H9 (cell line): Measurements from ENCODE around the gene PTN. TPM values are rescaled to one million over a fixed set of nuclear protein-coding genes. Genes with fewer than 3 reads are reported as not detected.

Experiments
- DNase-seq: peaks from one replicate; pipeline ENCODE4 v3.0.0-alpha.2; 2017
- H2AFZ ChIP-seq: one replicate; pipeline ENCODE4 v1.6.1; 2013; ENCODE audit warnings: mild to moderate bottlenecking, low read length, control low read depth, moderate library complexity
- H2AK5ac ChIP-seq: 2 replicates; pipeline ENCODE4 v1.6.1; 2013; ENCODE audit warnings: low read length, control low read depth, mixed read lengths; ENCODE audit not compliant: insufficient read length
- H2BK120ac ChIP-seq: one replicate; pipeline ENCODE4 v1.6.1; 2013; ENCODE audit warnings: low read depth, mild to moderate bottlenecking, low read length, control low read depth, inconsistent platforms; ENCODE audit not compliant: poor library complexity, severe bottlenecking
- H2BK12ac ChIP-seq: 2 replicates; pipeline ENCODE4 v1.6.1; 2013; ENCODE audit warnings: low read length, control low read depth, mixed read lengths, low read depth; ENCODE audit not compliant: insufficient read length
- H2BK15ac ChIP-seq: 2 replicates; pipeline ENCODE4 v1.6.1; 2013; ENCODE audit warnings: low read depth, low read length, control low read depth
- H2BK20ac ChIP-seq: one replicate; pipeline ENCODE4 v1.6.1; 2013; ENCODE audit warnings: low read depth, mild to moderate bottlenecking, low read length, control low read depth, inconsistent platforms; ENCODE audit not compliant: poor library complexity, severe bottlenecking
- H2BK5ac ChIP-seq: 2 replicates; pipeline ENCODE4 v1.6.1; 2013; ENCODE audit warnings: low read length, control low read depth, mixed read lengths; ENCODE audit not compliant: insufficient read length
- H3K14ac ChIP-seq: 2 replicates; pipeline ENCODE4 v1.6.1; 2013; ENCODE audit warnings: low read length, control low read depth; ENCODE audit not compliant: insufficient read depth
- H3K18ac ChIP-seq: 2 replicates; pipeline ENCODE4 v1.6.1; 2013; ENCODE audit warnings: low read depth, mild to moderate bottlenecking, mixed read lengths, low read length, control low read depth; ENCODE audit not compliant: insufficient read length
- H3K23ac ChIP-seq: 2 replicates; pipeline ENCODE4 v1.6.1; 2013; ENCODE audit warnings: low read length, control low read depth, mixed read lengths, low read depth; ENCODE audit not compliant: insufficient read length
- H3K23me2 ChIP-seq: 2 replicates; pipeline ENCODE4 v1.6.1; 2013; ENCODE audit warnings: low read depth, mild to moderate bottlenecking, mixed read lengths, low read length, control low read depth; ENCODE audit not compliant: insufficient read length, poor library complexity, severe bottlenecking
- H3K27ac ChIP-seq: 2 replicates; pipeline ENCODE4 v1.5.1; 2013; ENCODE audit warnings: low read length, control low read depth, mixed read lengths, low read depth; ENCODE audit not compliant: insufficient read length
- H3K27me3 ChIP-seq: 2 replicates; pipeline ENCODE4 v1.6.1; 2013; ENCODE audit warnings: low read length, control low read depth, inconsistent platforms; ENCODE audit not compliant: insufficient read depth
- H3K4ac ChIP-seq: 2 replicates; pipeline ENCODE4 v1.6.1; 2013; ENCODE audit warnings: low read depth, mild to moderate bottlenecking, control low read depth, inconsistent platforms, low read length, moderate library complexity
- H3K4me1 ChIP-seq: 2 replicates; pipeline ENCODE4 v1.6.1; 2013; ENCODE audit warnings: low read length, control low read depth, inconsistent platforms; ENCODE audit not compliant: insufficient read depth
- H3K4me2 ChIP-seq: 2 replicates; pipeline ENCODE4 v1.6.1; 2013; ENCODE audit warnings: low read length, control low read depth, mixed read lengths; ENCODE audit not compliant: insufficient read length, insufficient read depth
- H3K56ac ChIP-seq: 2 replicates; pipeline ENCODE4 v1.6.1; 2013; ENCODE audit warnings: low read depth, mild to moderate bottlenecking, mixed read lengths, low read length, control low read depth; ENCODE audit not compliant: insufficient read length
- H3K79me1 ChIP-seq: 2 replicates; pipeline ENCODE4 v1.6.1; 2013; ENCODE audit warnings: low read depth, mild to moderate bottlenecking, moderate library complexity, low read length, control low read depth, inconsistent platforms; ENCODE audit not compliant: insufficient read depth, poor library complexity, severe bottlenecking
- H3K79me2 ChIP-seq: 2 replicates; pipeline ENCODE4 v1.6.1; 2013; ENCODE audit warnings: low read length, control low read depth, inconsistent platforms; ENCODE audit not compliant: insufficient read depth
- H3K9ac ChIP-seq: 2 replicates; pipeline ENCODE4 v1.6.1; 2013; ENCODE audit warnings: low read length, control low read depth, mixed read lengths; ENCODE audit not compliant: insufficient read length; ENCODE audit errors: extremely low read depth
- H3K9me3 ChIP-seq: one replicate; pipeline ENCODE4 v1.6.1; 2013; ENCODE audit warnings: low read depth, low read length, inconsistent platforms; ENCODE audit not compliant: control insufficient read depth
- H3T11ph ChIP-seq: one replicate; pipeline ENCODE4 v1.6.1; 2013; ENCODE audit warnings: mild to moderate bottlenecking, low read length, control low read depth, inconsistent platforms
- H4K20me1 ChIP-seq: one replicate; pipeline ENCODE4 v1.6.1; 2013; ENCODE audit not compliant: control insufficient read depth, insufficient read length, insufficient read depth
- H4K5ac ChIP-seq: 2 replicates; pipeline ENCODE4 v1.6.1; 2013; ENCODE audit warnings: low read depth, mild to moderate bottlenecking, mixed read lengths, low read length, control low read depth; ENCODE audit not compliant: insufficient read length
- H4K8ac ChIP-seq: replicated peaks from 2 replicates; pipeline ENCODE4 v1.6.1; 2013; ENCODE audit warnings: low read length, control low read depth, mixed read lengths, low read depth; ENCODE audit not compliant: insufficient read length
- H4K91ac ChIP-seq: 2 replicates; pipeline ENCODE4 v1.6.1; 2013; ENCODE audit warnings: low read depth, mild to moderate bottlenecking, moderate library complexity, mixed read lengths, low read length, control low read depth; ENCODE audit not compliant: insufficient read length
- H3K27ac Mint-ChIP-seq, 3 experiments: 2 replicates in 2 of 3; 3 replicates in 1 of 3; pipeline ENCODE4 v1.8.0; 2020 to 2021; ENCODE audit warnings: mixed read lengths in 3 of 3, mild to moderate bottlenecking in 1 of 3, moderate library complexity in 1 of 3
- H3K27me3 Mint-ChIP-seq: 2 replicates; pipeline ENCODE4 v1.8.0; 2021; ENCODE audit warnings: low read depth, mild to moderate bottlenecking, moderate library complexity, mixed read lengths
- H3K36me3 Mint-ChIP-seq, 3 experiments: 2 replicates in 2 of 3; 3 replicates in 1 of 3; pipeline ENCODE4 v1.8.0; 2020 to 2021; ENCODE audit warnings: low read depth in 3 of 3, mixed read lengths in 3 of 3; ENCODE audit not compliant: insufficient read depth in 1 of 3
- H3K4me1 Mint-ChIP-seq, 2 experiments: 2 replicates each; pipeline ENCODE4 v1.8.0; 2020; ENCODE audit warnings: mixed read lengths in 2 of 2
- H3K4me3 Mint-ChIP-seq, 2 experiments: 2 replicates in 1 of 2; 3 replicates in 1 of 2; pipeline ENCODE4 v1.8.0; 2020 to 2021; ENCODE audit warnings: mild to moderate bottlenecking in 2 of 2, mixed read lengths in 2 of 2, moderate library complexity in 1 of 2
- H3K9me3 Mint-ChIP-seq, 2 experiments: 2 replicates in 1 of 2; 3 replicates in 1 of 2; pipeline ENCODE4 v1.8.0; 2020; ENCODE audit warnings: mild to moderate bottlenecking in 2 of 2, mixed read lengths in 2 of 2, moderate library complexity in 1 of 2
- total RNA-seq: library from RNA; stranded (reverse); gene quantifications from 2 replicates; pipeline ENCODE4 v1.2.1, GENCODE V29; 2021
- TF ChIP-seq, protein P1 (sequence below): fragments of 200-600 bp; sonication (generic); conservative IDR thresholded peaks from 3 replicates; pipeline ENCODE4 v1.8.0; 2021; ENCODE audit warnings: antibody characterized with exemption, mild to moderate bottlenecking

Gene PTN
- total RNA-seq, 1 experiment from 2014 or later = 16.5 TPM

DNA sequence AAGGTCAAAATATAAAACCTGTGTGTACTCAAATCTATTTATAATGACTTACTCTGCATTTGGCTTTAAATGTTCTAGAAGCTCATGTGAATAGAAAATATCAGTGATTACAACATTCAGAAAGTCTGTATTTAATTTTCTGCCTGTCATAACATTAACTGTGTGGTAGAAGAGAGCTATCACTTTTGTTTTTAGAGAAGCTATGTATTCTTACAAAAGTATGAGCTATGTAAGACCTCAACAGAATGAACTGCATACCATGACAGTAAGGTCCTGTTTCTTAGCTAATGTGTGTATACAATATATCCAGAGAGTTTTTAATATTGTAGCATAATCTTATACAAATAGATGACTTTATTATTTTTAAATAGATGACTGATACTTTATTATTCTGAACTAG lies 61.5 kb downstream of the PTN start:
- Mint-ChIP-seq H3K36me3 (no peaks in the 10 kb centered on the region; a peak in 1 of 7 replicates), H3K4me3 (no peak overlapping the region), H3K9me3 (no peaks in the 10 kb centered on the region; a peak in 1 of 5 replicates), H3K4me1 (peaks cover 4 to 7% of the 10 kb centered on the region in 2 experiments), H3K27ac (no peak overlapping the region; a peak in 1 of 7 replicates), H3K27me3 (no peaks in the 10 kb centered on the region)
- H3K4me1 ChIP-seq = no peaks in the 10 kb centered on the region
- no peak for DNase-seq
- no peaks in the 10 kb centered on the region for H4K20me1 ChIP-seq
- H4K5ac ChIP-seq = no peak overlapping the region
- H3K27me3 ChIP-seq = no peaks in the 10 kb centered on the region
- no peaks in the 10 kb centered on the region for H3K79me2 ChIP-seq
- no peak overlapping the region for H3K18ac ChIP-seq
- H3K4me2 ChIP-seq = no peak overlapping the region
- no peaks in the 10 kb centered on the region for H3K23me2 ChIP-seq
- no peak overlapping the region for H2AK5ac ChIP-seq
- H2BK20ac ChIP-seq = no peak overlapping the region
- TF ChIP-seq, protein P1, sequence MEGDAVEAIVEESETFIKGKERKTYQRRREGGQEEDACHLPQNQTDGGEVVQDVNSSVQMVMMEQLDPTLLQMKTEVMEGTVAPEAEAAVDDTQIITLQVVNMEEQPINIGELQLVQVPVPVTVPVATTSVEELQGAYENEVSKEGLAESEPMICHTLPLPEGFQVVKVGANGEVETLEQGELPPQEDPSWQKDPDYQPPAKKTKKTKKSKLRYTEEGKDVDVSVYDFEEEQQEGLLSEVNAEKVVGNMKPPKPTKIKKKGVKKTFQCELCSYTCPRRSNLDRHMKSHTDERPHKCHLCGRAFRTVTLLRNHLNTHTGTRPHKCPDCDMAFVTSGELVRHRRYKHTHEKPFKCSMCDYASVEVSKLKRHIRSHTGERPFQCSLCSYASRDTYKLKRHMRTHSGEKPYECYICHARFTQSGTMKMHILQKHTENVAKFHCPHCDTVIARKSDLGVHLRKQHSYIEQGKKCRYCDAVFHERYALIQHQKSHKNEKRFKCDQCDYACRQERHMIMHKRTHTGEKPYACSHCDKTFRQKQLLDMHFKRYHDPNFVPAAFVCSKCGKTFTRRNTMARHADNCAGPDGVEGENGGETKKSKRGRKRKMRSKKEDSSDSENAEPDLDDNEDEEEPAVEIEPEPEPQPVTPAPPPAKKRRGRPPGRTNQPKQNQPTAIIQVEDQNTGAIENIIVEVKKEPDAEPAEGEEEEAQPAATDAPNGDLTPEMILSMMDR = no peak
- no peak overlapping the region for H2BK5ac ChIP-seq
- H4K91ac ChIP-seq = no peak overlapping the region
- no peak overlapping the region for H3K4ac ChIP-seq
- H2BK15ac ChIP-seq = no peak overlapping the region
- no peak overlapping the region for H2BK120ac ChIP-seq
- no peak overlapping the region for H3K27ac ChIP-seq
- no peak overlapping the region for H2AFZ ChIP-seq
- H3K79me1 ChIP-seq = no peaks in the 10 kb centered on the region
- no peaks in the 10 kb centered on the region for H3K9me3 ChIP-seq
- no peak overlapping the region for H3K9ac ChIP-seq
- H3K56ac ChIP-seq = no peak overlapping the region
- H4K8ac ChIP-seq = no peak overlapping the region
- H3T11ph ChIP-seq = no peak overlapping the region
- H2BK12ac ChIP-seq = no peak overlapping the region
- no peak overlapping the region for H3K23ac ChIP-seq
- no peak overlapping the region for H3K14ac ChIP-seq
